Chondrocyte (in vitro differentiated cells): Measurements from ENCODE around the gene RPUSD1. TPM values are rescaled to one million over a fixed set of nuclear protein-coding genes. Genes with fewer than 3 reads are reported as not detected.

Experiments
- DNase-seq: peaks from one replicate; pipeline ENCODE4 v3.0.0; 2021; ENCODE audit warnings: mixed read lengths, low spot score
- H3K27ac Mint-ChIP-seq: one replicate; pipeline ENCODE4 v1.8.0; 2021; ENCODE audit warnings: mild to moderate bottlenecking, moderate library complexity, mixed read lengths; ENCODE audit not compliant: unreplicated experiment
- H3K27me3 Mint-ChIP-seq: 2 replicates; pipeline ENCODE4 v1.8.0; 2021; ENCODE audit warnings: low read depth, mixed read lengths
- H3K36me3 Mint-ChIP-seq: 2 replicates; pipeline ENCODE4 v1.8.0; 2021; ENCODE audit warnings: low read depth, mixed read lengths
- H3K4me1 Mint-ChIP-seq: 2 replicates; pipeline ENCODE4 v1.8.0; 2021; ENCODE audit warnings: low read depth, mild to moderate bottlenecking, mixed read lengths
- H3K4me3 Mint-ChIP-seq: one replicate; pipeline ENCODE4 v1.8.0; 2021; ENCODE audit warnings: mild to moderate bottlenecking, moderate library complexity, mixed read lengths; ENCODE audit not compliant: unreplicated experiment
- H3K9me3 Mint-ChIP-seq: 2 replicates; pipeline ENCODE4 v1.8.0; 2021; ENCODE audit warnings: low read depth, mixed read lengths
- total RNA-seq: library from RNA; stranded (reverse); gene quantifications from 3 replicates; pipeline ENCODE4 v1.2.1, GENCODE V29; 2021
- TF ChIP-seq, protein P1 (sequence below): fragments of 200-600 bp; sonication (generic); IDR thresholded peaks from 2 replicates; pipeline ENCODE4 v1.5.0; 2021; ENCODE audit warnings: antibody characterized with exemption, mild to moderate bottlenecking, moderate library complexity

The RPUSD1 gene
- total RNA-seq, 1 donor from 2014 or later: 19.6 TPM

DNA sequence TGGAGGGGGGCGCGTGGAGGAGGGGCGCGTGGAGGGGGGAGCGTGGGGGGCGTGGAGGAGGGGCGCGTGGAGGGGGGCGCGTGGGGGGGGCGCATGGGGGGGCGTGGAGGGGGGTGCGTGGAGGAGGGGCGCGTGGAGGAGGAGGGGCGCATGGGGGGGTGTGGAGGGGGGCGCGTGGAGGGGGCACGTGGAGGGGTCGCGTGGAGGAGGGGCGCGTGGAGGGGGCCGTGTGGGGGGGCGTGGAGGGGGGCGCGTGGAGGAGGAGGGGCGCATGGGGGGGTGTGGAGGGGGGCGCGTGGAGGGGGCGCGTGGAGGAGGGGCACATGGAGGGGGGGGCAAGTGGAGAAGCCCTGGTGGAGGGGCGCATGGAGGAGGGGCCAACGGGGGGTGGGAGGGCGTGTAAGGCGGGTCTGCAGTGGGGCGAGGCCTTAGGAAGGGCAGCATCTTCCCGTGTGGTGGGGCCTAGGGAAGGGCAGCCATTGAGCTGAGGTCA is 20.4 kb downstream of the RPUSD1 start:
- no peak for DNase-seq
- no peak overlapping the region for H3K4me3 Mint-ChIP-seq
- TF ChIP-seq, protein P1, sequence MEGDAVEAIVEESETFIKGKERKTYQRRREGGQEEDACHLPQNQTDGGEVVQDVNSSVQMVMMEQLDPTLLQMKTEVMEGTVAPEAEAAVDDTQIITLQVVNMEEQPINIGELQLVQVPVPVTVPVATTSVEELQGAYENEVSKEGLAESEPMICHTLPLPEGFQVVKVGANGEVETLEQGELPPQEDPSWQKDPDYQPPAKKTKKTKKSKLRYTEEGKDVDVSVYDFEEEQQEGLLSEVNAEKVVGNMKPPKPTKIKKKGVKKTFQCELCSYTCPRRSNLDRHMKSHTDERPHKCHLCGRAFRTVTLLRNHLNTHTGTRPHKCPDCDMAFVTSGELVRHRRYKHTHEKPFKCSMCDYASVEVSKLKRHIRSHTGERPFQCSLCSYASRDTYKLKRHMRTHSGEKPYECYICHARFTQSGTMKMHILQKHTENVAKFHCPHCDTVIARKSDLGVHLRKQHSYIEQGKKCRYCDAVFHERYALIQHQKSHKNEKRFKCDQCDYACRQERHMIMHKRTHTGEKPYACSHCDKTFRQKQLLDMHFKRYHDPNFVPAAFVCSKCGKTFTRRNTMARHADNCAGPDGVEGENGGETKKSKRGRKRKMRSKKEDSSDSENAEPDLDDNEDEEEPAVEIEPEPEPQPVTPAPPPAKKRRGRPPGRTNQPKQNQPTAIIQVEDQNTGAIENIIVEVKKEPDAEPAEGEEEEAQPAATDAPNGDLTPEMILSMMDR: no peak
- peaks cover 1% of the 10 kb centered on the region for H3K27me3 Mint-ChIP-seq
- H3K4me1 Mint-ChIP-seq: no peaks in the 10 kb centered on the region
- H3K36me3 Mint-ChIP-seq: no peaks in the 10 kb centered on the region
- no peaks in the 10 kb centered on the region for H3K9me3 Mint-ChIP-seq
- no peak overlapping the region for H3K27ac Mint-ChIP-seq

DNA sequence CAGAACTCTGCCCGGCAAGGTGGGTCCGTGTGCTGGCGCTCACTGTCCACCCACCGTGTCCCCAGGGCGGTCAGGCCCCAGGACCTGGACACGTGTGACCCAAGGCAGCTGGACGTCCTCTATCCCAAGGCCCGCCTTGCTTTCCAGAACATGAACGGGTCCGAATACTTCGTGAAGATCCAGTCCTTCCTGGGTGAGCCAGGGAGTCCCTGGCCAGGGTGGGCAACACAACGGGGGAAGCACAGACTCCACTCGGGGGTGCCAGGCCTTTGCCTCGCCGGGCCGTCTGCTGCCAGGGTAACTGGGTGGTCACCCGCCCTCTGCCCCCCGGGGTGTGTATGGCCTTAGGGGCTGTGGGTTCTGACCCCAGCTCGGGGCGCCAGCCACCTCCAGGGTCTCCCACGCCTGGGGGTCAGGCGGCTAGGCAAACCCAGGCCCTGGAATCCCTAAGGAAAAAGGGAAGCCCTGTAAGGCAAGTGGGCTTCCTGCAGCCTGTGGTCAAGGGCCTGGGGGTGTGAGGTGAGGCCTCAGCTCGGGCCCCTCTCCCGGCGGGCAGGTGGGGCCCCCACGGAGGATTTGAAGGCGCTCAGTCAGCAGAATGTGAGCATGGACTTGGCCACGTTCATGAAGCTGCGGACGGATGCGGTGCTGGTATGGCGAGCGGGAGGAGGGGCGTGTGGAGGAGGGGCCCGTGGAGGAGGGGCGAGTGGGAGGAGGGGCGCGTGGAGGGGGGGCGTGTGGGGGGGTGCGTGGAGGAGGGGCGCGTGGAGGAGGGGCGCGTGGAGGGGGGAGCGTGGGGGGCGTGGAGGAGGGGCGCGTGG is 21.2 kb downstream of the RPUSD1 start:
- H3K27ac Mint-ChIP-seq: no peak overlapping the region
- no peaks in the 10 kb centered on the region for H3K36me3 Mint-ChIP-seq
- no peaks in the 10 kb centered on the region for H3K9me3 Mint-ChIP-seq
- DNase-seq: peak; percentile 93
- no peaks in the 10 kb centered on the region for H3K4me1 Mint-ChIP-seq
- TF ChIP-seq, protein P1: no peak
- peaks cover 1% of the 10 kb centered on the region for H3K27me3 Mint-ChIP-seq
- no peak overlapping the region for H3K4me3 Mint-ChIP-seq

DNA sequence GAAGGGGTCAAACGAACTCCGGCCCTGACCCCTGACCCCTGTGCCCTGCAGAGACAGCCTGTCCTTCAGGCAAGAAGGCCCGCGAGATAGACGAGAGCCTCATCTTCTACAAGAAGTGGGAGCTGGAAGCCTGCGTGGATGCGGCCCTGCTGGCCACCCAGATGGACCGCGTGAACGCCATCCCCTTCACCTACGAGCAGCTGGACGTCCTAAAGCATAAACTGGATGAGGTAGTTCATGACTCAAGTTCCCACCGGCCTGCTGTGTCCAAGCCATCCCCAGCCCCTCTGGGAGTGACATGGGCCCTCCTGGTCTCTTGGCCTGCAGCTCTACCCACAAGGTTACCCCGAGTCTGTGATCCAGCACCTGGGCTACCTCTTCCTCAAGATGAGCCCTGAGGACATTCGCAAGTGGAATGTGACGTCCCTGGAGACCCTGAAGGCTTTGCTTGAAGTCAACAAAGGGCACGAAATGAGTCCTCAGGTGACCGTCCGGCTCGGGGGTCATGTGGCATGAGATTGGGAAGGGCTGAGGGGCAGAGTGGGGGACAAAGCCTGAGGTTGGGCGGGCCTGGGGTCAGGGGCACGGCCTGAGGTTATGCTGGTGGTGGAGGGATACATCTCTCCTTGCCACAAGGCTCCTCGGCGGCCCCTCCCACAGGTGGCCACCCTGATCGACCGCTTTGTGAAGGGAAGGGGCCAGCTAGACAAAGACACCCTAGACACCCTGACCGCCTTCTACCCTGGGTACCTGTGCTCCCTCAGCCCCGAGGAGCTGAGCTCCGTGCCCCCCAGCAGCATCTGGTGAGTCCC is 22.0 kb downstream of the RPUSD1 start:
- peaks cover 1% of the 10 kb centered on the region for H3K27me3 Mint-ChIP-seq
- H3K27ac Mint-ChIP-seq: no peak overlapping the region
- TF ChIP-seq, protein P1: no peak
- H3K9me3 Mint-ChIP-seq: no peaks in the 10 kb centered on the region
- H3K36me3 Mint-ChIP-seq: no peaks in the 10 kb centered on the region
- no peak overlapping the region for H3K4me3 Mint-ChIP-seq
- peak; percentile 78 for DNase-seq
- no peaks in the 10 kb centered on the region for H3K4me1 Mint-ChIP-seq

DNA sequence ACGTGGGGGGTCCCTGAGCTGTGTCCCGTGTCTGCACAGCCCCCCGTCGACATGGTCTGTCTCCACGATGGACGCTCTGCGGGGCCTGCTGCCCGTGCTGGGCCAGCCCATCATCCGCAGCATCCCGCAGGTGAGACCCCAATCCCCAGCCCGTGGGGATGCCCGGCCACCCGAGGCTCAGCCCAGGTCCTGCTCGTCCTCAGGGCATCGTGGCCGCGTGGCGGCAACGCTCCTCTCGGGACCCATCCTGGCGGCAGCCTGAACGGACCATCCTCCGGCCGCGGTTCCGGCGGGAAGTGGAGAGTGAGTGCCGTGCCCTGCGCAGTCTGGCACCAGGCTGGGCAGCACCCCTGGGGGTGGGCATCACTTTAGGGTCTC is 22.7 kb downstream of the RPUSD1 start:
- TF ChIP-seq, protein P1: no peak
- no peaks in the 10 kb centered on the region for H3K36me3 Mint-ChIP-seq
- no peaks in the 10 kb centered on the region for H3K4me1 Mint-ChIP-seq
- no peak overlapping the region for H3K27ac Mint-ChIP-seq
- no peak for DNase-seq
- no peaks in the 10 kb centered on the region for H3K9me3 Mint-ChIP-seq
- H3K4me3 Mint-ChIP-seq: no peak overlapping the region
- peaks cover 1% of the 10 kb centered on the region for H3K27me3 Mint-ChIP-seq

DNA sequence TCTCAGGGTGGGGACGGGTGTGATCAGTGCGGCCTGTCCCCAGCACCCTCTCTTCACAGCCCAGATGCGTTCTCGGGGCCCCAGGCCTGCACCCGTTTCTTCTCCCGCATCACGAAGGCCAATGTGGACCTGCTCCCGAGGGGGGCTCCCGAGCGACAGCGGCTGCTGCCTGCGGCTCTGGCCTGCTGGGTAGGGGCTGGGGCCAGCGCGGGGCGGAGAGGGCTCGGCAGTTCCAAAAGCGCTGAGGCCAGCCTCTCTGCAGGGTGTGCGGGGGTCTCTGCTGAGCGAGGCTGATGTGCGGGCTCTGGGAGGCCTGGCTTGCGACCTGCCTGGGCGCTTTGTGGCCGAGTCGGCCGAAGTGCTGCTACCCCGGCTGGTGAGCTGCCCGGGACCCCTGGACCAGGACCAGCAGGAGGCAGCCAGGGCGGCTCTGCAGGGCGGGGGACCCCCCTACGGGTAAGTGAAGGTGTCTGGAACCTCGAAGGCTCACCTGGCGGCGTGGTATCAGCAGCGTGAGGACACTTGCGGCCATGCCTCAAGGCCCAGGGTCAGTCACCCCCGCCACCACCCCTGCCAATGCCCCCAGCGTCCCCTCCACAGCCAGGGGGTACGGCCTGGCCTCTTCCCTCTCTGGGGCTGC is 23.2 kb downstream of the RPUSD1 start:
- DNase-seq: peak; percentile 91
- Mint-ChIP-seq H3K27ac (no peak overlapping the region), H3K4me3 (no peak overlapping the region), H3K27me3 (peaks cover 1% of the 10 kb centered on the region), H3K36me3 (no peaks in the 10 kb centered on the region), H3K4me1 (no peaks in the 10 kb centered on the region), H3K9me3 (no peaks in the 10 kb centered on the region)
- TF ChIP-seq, protein P1: no peak
